RPMI8226 (cell line): ENCODE results near the gene MLH3.
"Not testable (repeated sequence)": the region's sequence is repeated elsewhere in the genome, so short reads cannot be mapped to it uniquely, and the experiment has no call there.

Source experiments
- DNase-seq: peaks from one replicate; pipeline ENCODE4 v3.0.0-alpha.2; 2015

MLH3 gene

GRCh38 chr14:75050852-75051555 lies at the start of gene MLH3:
MLH3 (minus strand) TSS chr14:75051467; CDS start chr14:75049655, 1,812 bp downstream.
- DNase-seq, result peak; percentile 79

DNA sequence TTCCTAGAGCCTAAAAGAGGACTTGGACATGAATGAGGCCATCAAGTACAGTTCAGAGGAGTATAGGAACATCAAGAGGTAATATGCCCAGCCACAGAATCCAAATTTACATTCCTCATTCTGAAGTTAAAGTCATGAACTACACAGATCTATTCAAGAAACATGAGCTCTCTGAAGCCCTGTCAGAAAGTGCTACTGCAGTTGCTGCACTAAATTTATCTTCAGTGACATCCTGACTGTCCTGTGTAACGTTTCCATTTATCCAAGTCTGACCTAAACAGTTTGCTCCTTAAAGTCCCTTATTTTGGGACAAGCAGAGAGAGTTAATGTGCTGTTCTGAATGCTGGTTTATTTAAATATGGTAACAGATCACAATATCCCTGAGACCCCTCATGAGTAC lies 47.4 kb upstream of the MLH3 start:
- DNase-seq, result no peak

- DNase-seq, result no peak
Measured at GRCh38 chr14:75098212-75098611, 46.9 kb upstream of the MLH3 start.

DNA sequence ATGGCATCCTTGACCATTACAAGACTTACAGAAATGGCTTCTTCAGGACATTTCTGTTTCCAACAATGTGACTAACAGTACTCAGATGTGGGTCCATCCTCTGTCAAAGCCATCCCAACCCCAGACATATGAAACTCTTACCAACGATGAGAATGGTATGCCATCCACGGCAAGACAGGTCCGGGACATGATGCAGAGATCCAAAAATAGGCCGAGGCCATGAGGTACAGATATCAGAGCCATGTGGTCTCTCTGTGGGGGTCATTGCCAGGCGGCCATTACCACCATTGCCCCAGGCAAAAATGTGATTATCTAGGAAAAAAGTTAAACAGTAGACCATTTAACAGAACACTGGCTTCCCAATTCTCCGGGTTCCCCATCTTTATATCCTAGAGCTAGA lies 45.7 kb upstream of the MLH3 start:
- DNase-seq, result no peak

DNA sequence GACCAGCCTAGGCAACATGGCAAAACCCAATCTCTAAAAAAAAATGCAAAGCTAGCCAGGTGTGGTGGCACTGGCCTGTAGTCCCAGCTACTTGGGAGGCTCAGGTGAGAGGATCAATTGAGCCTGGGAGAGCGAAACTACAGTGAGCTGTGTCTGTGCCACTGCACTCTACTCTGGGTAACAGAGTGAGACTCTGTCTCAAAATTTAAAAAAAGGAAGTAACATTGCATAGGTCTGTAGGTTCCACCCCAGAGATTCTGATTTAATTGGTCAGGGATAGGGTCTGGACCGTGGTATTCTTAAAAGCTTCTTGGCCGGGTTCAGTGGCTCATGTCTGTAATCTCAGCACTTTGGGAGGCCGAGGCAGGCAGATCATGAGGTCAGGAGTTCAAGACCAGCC lies 44.4 kb upstream of the MLH3 start:
- DNase-seq, result no peak

- DNase-seq, result no peak
Measured at GRCh38 chr14:75094896-75095295, 43.6 kb upstream of the MLH3 start.

GRCh38 chr14:75092698-75093097 lies 41.4 kb upstream of the MLH3 start:
- no peak for DNase-seq

- no peak for DNase-seq
Measured at GRCh38 chr14:75091251-75091650, 40.0 kb upstream of the MLH3 start.

DNA sequence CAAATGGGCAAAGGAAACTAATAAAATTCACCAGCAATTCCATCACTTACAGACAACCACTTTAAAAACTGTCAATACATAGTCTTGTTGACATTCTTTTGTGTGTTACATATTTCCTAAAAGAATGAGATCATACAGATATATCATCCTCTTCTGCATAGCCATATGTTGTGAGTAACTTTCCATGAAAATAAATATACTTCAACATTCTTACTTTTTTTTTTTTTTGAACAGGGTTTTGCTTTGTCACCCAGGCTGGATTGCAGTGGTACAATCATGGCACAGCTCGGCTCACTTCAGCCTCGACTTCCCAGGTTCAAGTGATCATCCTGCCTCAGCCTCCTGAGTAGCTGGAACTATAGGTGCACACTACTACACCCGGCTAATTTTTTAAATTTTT lies 39.1 kb upstream of the MLH3 start:
- DNase-seq, result no peak

DNA sequence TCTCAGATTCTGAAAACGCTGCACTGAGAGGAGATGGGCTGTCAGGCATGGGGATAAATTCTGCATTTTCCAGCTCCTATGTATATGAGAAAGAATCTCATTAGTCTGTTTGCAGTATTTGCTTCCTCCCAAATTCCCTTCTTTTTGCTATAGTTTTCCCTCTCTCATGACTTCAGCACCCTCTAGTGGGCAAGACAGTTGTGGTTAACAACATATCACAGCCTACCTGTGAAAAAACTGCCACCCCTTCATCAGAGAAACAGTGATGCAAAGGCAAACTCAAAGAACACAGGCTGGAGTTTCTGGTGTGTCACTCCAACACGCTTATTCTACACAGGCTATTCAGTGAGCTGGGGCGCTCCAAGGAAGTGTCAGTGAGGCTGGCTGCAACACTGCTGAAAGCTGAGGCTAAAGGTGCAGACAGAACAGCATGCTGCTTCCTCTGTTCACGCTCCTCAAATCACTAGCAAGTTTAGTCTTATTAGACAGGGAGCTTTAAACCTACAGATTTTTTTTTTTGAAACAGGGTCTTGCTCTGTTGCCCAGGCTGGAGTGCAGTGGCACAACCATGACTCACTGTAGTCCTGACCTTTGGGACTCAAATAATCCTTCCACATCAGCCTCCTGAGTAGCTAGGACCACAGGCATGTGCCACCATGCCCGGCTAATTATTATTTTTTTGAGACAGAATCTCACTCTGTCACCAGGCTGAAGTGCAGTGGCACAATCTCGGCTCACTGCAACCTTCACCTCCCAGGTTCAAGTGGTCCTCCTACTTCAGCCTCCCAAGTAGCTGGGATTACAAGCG lies 37.5 kb upstream of the MLH3 start:
- peak; percentile 43 for DNase-seq

GRCh38 chr14:75088153-75088552 lies 36.9 kb upstream of the MLH3 start:
- DNase-seq, result no peak

- no peak for DNase-seq
Measured at GRCh38 chr14:75084513-75084912, 33.2 kb upstream of the MLH3 start.

DNA sequence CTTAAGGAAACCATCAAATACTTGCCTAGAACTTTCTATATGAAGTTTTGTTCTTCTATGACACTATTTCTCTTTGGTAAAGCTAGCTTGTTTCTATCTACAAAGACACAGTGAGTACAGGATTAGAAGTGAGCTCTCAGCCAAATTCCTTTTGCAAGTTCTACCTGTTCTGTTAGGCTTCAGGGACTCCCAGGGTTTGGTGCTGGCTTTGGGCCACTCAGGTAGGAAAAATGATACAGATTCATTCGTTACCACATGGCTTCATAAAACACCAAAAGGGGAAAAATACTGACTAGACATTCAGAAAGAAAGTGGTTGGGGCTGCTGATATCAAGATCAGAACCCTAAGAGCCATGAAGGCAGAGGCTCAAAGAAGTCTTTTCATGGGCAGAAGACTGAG lies 32.0 kb upstream of the MLH3 start:
- no peak for DNase-seq

- DNase-seq, result no peak
Measured at GRCh38 chr14:75081660-75082229, 30.5 kb upstream of the MLH3 start.

GRCh38 chr14:75079521-75079920 lies 28.3 kb upstream of the MLH3 start:
- DNase-seq, result no peak

- DNase-seq, result no peak
Measured at GRCh38 chr14:75077794-75078193, 26.5 kb upstream of the MLH3 start.

GRCh38 chr14:75070383-75070782 lies 19.1 kb upstream of the MLH3 start:
- no peak for DNase-seq

DNA sequence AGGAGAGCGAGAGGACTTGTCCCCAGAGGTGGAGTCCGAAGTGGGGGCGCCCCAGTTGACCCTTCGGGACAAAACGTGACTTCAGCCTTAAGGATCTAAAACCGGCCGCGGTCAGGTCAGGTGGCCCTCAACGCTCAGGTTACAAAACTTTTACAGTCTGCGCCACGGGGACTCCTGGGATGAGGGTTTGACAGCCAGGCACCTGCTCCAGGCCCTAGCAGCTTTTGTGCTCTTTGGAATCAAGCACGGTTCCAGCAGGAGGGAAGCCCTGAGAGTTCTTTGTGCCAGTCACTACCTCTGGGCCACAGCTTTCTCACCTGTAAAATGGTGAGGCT lies 18.5 kb upstream of the MLH3 start:
- no peak for DNase-seq

- DNase-seq, result peak; percentile 78
Measured at GRCh38 chr14:75069121-75069810, 18.0 kb upstream of the MLH3 start, which contains the start of gene ZC2HC1C. ZC2HC1C (plus strand) TSS chr14:75069641; CDS start chr14:75070574, 933 bp downstream.

DNA sequence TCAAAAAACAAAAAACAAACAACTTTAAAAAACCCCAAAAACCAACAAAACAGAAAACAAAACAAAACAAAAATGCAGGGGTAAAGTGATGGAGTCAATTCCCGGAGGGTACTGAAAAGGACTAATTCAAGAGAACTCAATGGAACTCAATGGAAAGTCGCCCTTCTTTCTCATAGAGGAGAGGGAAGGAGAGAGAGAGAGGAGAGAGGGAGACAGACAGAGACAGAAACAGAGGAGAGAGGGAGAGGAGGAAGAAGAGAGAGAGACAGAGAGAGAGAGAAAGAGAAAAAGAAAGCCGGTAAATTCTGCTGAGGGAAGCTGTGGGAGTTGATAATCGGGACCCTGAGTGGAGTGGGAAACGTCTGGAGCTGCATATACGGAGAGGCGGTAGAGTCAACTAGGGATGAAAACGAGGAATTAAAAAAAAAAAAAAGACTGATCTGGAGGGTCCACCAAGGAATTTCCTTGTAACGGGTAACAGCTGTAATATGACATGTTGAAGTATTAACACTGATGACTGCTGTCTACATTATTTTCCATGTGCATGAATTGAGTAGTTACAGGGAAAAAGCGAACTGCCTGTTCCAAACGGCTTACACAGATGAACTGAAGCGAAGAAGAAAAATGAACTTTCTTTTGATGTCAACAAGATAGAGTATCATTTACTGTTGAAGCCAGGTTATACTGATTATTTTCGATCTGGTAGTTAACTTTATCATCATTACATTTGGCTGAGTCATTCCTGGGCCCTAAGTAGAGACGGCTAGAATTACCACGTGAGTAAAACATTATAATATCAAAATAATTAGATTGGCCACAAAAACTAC lies 17.2 kb upstream of the MLH3 start:
- peak; percentile 3 for DNase-seq

- DNase-seq, result not testable (repeated sequence)
Measured at GRCh38 chr14:75067765-75068164, 16.5 kb upstream of the MLH3 start.

DNA sequence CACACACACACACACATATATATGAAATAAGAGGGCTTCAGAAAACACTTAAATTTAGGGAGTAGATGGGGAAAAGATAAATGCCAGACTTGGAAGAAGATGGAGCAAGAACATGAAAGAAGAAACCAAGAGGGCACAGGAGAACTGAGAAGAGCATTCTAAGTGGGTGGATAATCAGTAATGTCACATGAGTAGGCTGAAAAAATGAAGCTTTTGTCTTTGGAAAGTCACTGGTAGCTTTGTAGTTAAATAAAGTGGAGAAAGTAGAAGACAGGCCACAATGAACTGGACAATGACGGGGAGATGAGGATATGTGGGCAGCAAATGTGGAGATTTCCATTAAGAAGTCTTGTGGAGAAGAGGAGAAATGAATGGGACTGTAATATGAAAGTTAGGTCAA lies 15.9 kb upstream of the MLH3 start:
- DNase-seq, result no peak

- DNase-seq, result no peak
Measured at GRCh38 chr14:75066691-75067090, 15.4 kb upstream of the MLH3 start.
